ENCODE data around the gene MYH10.

The MYH10 gene

DNA sequence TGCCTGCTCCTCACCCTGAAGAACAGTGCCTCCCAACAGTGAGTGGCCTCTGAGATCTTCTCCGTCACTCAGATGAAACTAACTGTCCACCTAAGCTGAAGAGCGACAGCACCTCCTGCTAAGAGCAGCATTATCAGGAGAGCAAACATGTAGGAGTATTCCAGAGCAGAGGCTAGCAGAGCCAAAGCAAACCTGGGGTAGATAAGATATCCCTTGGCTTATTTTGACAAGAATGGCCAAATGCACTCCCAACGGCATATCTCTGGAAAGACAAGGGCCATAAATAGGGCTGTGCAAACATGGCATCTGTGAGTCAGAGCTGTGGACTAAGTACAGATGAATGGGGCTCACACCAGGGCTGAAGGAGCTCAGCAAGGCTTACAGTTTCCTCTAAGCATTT, 98.5 kb downstream of the MYH10 start:
- no peaks in the 10 kb centered on the region for H3K9me3 Mint-ChIP-seq
- H3K27me3 Mint-ChIP-seq (ENCODE audit: low read depth) = no peaks in the 10 kb centered on the region
- H3K4me3 Mint-ChIP-seq = no peak overlapping the region
- no peaks in the 10 kb centered on the region for H3K36me3 Mint-ChIP-seq (ENCODE audit: low read depth)
- no peak overlapping the region for H3K27ac Mint-ChIP-seq
- no peaks in the 10 kb centered on the region for H3K4me1 Mint-ChIP-seq (ENCODE audit: low read depth)

- no peaks in the 10 kb centered on the region for H3K4me1 Mint-ChIP-seq (ENCODE audit: low read depth)
- H3K27me3 Mint-ChIP-seq (ENCODE audit: low read depth) = no peaks in the 10 kb centered on the region
- no peaks in the 10 kb centered on the region for H3K36me3 Mint-ChIP-seq (ENCODE audit: low read depth)
- no peaks in the 10 kb centered on the region for H3K9me3 Mint-ChIP-seq
- no peak overlapping the region for H3K27ac Mint-ChIP-seq
- no peak overlapping the region for H3K4me3 Mint-ChIP-seq
Measured at GRCh38 chr17:8522577-8522976, 107.9 kb downstream of the MYH10 start.

- no peaks in the 10 kb centered on the region for H3K27me3 Mint-ChIP-seq (ENCODE audit: low read depth)
- H3K36me3 Mint-ChIP-seq (ENCODE audit: low read depth) = peaks cover 3% of the 10 kb centered on the region
- H3K4me1 Mint-ChIP-seq (ENCODE audit: low read depth) = no peaks in the 10 kb centered on the region
- no peaks in the 10 kb centered on the region for H3K9me3 Mint-ChIP-seq
- no peak overlapping the region for H3K4me3 Mint-ChIP-seq
- no peak overlapping the region for H3K27ac Mint-ChIP-seq
Measured at GRCh38 chr17:8520981-8521380, 109.5 kb downstream of the MYH10 start.

DNA sequence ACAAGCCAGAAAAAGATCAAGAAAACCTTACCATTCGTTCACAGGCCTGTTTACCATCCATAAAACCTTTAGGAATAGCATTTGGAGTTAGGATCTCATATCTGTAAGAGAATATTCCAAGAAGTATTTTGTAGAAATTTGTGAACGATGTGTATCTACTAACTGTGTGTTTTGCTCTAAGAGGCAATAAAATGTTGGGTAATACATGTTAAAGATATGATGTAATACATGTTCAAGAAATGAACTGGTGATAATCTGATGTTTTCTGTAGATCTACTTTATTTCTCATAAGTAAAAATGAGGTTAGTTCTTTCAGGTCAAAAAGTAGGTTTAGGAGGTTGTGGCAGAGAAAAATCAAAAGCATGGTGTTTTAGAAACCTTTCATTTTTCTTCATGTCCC, 111.7 kb downstream of the MYH10 start:
- H3K27me3 Mint-ChIP-seq (ENCODE audit: low read depth) = no peaks in the 10 kb centered on the region
- H3K4me1 Mint-ChIP-seq (ENCODE audit: low read depth) = no peaks in the 10 kb centered on the region
- H3K36me3 Mint-ChIP-seq (ENCODE audit: low read depth) = peaks cover 3% of the 10 kb centered on the region
- H3K4me3 Mint-ChIP-seq = no peak overlapping the region
- H3K27ac Mint-ChIP-seq = no peak overlapping the region
- H3K9me3 Mint-ChIP-seq = no peaks in the 10 kb centered on the region

DNA sequence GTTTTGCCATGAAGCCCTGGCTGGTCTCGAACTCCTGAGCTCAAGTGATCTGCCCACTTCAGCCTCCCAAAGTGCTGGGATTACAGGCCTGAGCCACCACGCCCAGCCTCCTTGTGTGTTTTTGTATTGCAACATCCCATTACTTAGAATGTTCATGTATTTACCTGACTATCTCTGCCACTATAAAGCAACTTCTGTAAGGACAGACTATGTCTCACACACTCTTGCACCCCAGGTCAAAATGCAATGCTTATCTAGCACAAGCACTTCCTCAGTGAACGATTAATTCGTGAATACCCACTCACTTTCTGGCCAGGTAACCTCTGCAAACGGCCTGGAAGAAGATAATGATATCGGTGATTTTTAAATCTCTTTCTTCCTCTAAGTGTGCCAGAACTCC, 112.2 kb downstream of the MYH10 start:
- H3K36me3 Mint-ChIP-seq (ENCODE audit: low read depth) = peaks cover 3% of the 10 kb centered on the region
- no peaks in the 10 kb centered on the region for H3K9me3 Mint-ChIP-seq
- H3K4me3 Mint-ChIP-seq = no peak overlapping the region
- H3K4me1 Mint-ChIP-seq (ENCODE audit: low read depth) = no peaks in the 10 kb centered on the region
- no peak overlapping the region for H3K27ac Mint-ChIP-seq
- no peaks in the 10 kb centered on the region for H3K27me3 Mint-ChIP-seq (ENCODE audit: low read depth)

DNA sequence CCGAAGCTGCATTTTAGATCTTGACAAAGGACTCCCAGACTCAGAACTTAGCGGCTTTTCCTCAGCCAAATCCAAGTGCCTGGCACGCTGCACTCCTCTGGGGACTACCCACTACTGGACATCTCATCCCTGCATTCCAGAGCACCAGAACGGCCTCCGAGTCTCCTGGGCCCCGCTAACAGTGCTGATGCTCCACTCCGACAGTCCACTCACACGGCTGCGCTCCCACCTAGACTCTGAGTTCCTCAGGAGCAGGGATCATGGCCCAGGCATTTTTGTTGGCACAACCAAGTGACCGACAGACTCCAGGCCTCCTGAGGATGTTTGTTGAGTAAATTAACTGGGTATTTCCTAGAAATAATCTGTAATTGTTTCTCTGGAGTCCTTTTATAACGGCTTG, 115.7 kb downstream of the MYH10 start:
- Mint-ChIP-seq H3K4me3 (no peak overlapping the region), H3K9me3 (no peaks in the 10 kb centered on the region), H3K4me1 (ENCODE audit: low read depth) (no peaks in the 10 kb centered on the region), H3K36me3 (ENCODE audit: low read depth) (peaks cover 3% of the 10 kb centered on the region), H3K27ac (no peak overlapping the region), H3K27me3 (ENCODE audit: low read depth) (no peaks in the 10 kb centered on the region)

- Mint-ChIP-seq H3K27ac (no peak overlapping the region), H3K4me1 (ENCODE audit: low read depth) (no peaks in the 10 kb centered on the region), H3K36me3 (ENCODE audit: low read depth) (no peaks in the 10 kb centered on the region), H3K4me3 (no peak overlapping the region), H3K27me3 (ENCODE audit: low read depth) (no peaks in the 10 kb centered on the region), H3K9me3 (no peaks in the 10 kb centered on the region)
Measured at GRCh38 chr17:8506145-8506544, 124.4 kb downstream of the MYH10 start.

- Mint-ChIP-seq H3K4me3 (no peak overlapping the region), H3K4me1 (ENCODE audit: low read depth) (peaks cover 3% of the 10 kb centered on the region), H3K9me3 (no peaks in the 10 kb centered on the region), H3K27ac (no peak overlapping the region), H3K36me3 (ENCODE audit: low read depth) (no peaks in the 10 kb centered on the region), H3K27me3 (ENCODE audit: low read depth) (no peaks in the 10 kb centered on the region)
Measured at GRCh38 chr17:8504460-8505207, 125.9 kb downstream of the MYH10 start.

DNA sequence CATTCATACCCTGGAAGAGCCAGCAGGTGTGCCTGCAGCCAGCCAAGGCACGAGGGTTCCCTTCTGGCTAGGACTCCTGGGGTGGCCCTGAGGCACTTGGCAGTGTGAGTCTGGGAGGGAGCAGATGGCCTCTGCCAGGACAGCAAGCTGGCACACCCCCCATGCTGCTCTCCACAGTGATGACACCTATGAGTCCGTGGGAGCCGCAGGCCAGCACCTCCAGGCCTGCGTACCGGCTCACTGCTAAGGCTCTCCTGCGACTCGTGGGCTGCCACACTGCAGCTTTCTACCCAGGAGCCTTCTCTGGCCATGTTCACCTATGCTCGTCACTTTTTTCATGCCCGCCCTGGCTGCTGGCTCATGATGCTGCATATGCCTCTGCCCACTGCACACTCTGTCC, 126.7 kb downstream of the MYH10 start:
- Mint-ChIP-seq H3K27ac (peak overlapping the region; percentile 54), H3K36me3 (ENCODE audit: low read depth) (no peaks in the 10 kb centered on the region), H3K9me3 (no peaks in the 10 kb centered on the region), H3K27me3 (ENCODE audit: low read depth) (no peaks in the 10 kb centered on the region), H3K4me1 (ENCODE audit: low read depth) (peaks cover 5% of the 10 kb centered on the region), H3K4me3 (no peak overlapping the region)

DNA sequence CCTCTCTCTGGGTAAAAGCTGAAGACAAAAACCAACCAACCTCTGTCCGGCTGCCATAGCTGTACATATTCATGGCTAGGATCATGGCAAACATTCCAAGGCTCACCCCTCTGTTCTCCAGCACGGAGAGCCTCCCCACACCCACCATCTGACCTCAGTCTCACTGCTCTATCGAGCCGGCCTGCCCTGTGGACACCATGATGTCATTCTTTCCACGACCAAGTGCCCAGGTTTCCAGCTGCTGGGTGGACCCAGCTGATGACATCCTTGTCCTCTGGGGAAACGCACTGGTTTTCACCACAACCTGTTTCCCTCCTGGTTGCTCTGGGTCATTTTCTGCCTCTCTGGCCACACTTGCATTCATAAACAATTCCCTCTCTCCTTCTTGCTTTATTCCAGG, 127.2 kb downstream of the MYH10 start:
- Mint-ChIP-seq H3K9me3 (no peaks in the 10 kb centered on the region), H3K4me3 (no peak overlapping the region), H3K27ac (peak overlapping the region; percentile 54), H3K4me1 (ENCODE audit: low read depth) (peaks cover 5% of the 10 kb centered on the region), H3K27me3 (ENCODE audit: low read depth) (no peaks in the 10 kb centered on the region), H3K36me3 (ENCODE audit: low read depth) (no peaks in the 10 kb centered on the region)

DNA sequence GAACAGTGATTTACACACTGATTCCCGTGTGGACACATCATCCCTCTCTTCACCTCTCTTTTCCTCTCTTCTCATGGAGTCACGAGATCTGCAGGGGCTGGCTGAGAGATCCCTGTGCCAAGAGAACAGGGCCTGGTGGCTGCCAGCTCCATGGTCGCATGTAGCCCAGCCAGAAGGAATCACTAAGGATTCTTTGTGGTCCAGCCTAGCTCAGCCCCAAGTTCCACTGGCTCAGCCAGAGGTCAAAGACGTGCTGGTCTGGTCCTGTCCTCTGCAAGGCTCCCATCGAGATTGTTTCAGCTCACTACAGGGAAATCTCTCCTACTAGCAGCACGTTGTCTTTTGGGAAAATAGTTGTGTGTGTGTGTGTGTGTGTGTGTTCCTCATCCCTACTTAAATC, 128.4 kb downstream of the MYH10 start:
- H3K4me1 Mint-ChIP-seq (ENCODE audit: low read depth) = peaks cover 5% of the 10 kb centered on the region

GRCh38 chr17:8500609-8501008, 129.9 kb downstream of the MYH10 start:
- H3K27ac Mint-ChIP-seq = no peak overlapping the region
- no peaks in the 10 kb centered on the region for H3K36me3 Mint-ChIP-seq (ENCODE audit: low read depth)
- no peaks in the 10 kb centered on the region for H3K9me3 Mint-ChIP-seq
- H3K4me3 Mint-ChIP-seq = no peak overlapping the region
- peaks cover 5% of the 10 kb centered on the region for H3K4me1 Mint-ChIP-seq (ENCODE audit: low read depth)
- H3K27me3 Mint-ChIP-seq (ENCODE audit: low read depth) = no peaks in the 10 kb centered on the region

More for the DNA sequence above, 128.4 kb downstream of the MYH10 start:
- Mint-ChIP-seq H3K27me3 (ENCODE audit: low read depth) (no peaks in the 10 kb centered on the region), H3K9me3 (no peaks in the 10 kb centered on the region), H3K4me3 (no peak overlapping the region), H3K27ac (no peak overlapping the region), H3K36me3 (ENCODE audit: low read depth) (no peaks in the 10 kb centered on the region)

DNA sequence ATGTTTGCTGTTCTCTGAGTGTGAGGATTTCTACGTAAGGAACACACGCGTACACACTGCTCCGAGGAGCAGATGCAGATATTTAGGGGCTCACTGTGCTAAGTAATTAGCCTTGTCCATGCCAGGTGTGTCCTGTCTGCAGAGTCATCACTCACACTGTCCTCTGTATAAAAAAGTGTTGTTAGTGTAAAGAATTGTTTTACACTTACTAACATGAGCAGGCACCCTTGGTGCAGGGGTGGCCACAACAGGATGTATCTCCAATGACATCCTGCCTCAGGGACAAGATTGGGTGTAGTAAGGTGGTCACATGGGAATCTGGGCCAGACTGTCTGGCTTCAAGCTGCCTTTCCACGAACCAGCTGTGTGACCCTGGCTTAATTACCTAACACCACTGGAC, 130.9 kb downstream of the MYH10 start:
- Mint-ChIP-seq H3K36me3 (ENCODE audit: low read depth) (no peaks in the 10 kb centered on the region), H3K27ac (no peak overlapping the region), H3K4me1 (ENCODE audit: low read depth) (peaks cover 5% of the 10 kb centered on the region), H3K4me3 (no peak overlapping the region), H3K9me3 (no peaks in the 10 kb centered on the region), H3K27me3 (ENCODE audit: low read depth) (no peaks in the 10 kb centered on the region)

DNA sequence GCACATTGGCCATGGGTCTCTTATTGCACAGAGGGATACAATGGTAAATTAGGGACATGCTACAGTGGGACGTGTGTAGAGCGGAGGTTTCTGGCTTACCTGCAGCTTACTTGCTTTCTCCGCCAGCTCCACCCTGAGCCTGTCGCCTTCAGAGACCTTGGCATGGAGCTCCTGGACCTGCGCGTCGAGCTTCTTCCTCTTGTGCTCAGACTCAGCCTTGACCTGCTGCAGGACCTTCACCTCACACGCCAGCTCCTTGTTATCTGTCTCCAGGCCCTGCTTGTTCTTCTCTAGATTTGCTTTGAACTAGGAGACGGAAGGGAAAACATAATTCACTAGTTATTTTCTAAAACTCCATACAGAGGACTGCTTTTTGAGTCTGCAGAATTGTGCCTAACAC, 131.4 kb downstream of the MYH10 start:
- no peaks in the 10 kb centered on the region for H3K9me3 Mint-ChIP-seq
- H3K27ac Mint-ChIP-seq = no peak overlapping the region
- no peak overlapping the region for H3K4me3 Mint-ChIP-seq
- H3K36me3 Mint-ChIP-seq (ENCODE audit: low read depth) = no peaks in the 10 kb centered on the region
- H3K27me3 Mint-ChIP-seq (ENCODE audit: low read depth) = no peaks in the 10 kb centered on the region
- H3K4me1 Mint-ChIP-seq (ENCODE audit: low read depth) = peaks cover 5% of the 10 kb centered on the region

DNA sequence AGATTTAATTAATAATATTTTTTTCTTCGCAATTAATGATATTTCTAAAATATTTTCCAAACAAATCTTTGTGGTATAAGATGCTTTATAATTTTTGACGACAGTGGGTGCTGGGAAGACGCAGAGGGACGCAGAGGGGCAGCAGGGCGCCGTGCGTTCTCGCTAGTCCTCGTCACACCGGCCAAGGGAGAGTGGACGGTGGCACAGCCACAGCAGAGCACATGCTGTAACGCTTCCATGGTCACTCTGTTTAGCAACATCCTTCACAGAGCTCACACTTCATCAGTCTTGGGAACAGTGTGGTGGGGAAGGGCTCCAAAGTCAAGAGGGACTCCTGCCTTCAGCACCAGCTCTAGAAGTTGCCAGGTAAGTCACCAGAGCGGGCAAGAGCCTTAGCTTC, 134.4 kb downstream of the MYH10 start:
- no peaks in the 10 kb centered on the region for H3K27me3 Mint-ChIP-seq (ENCODE audit: low read depth)
- no peak overlapping the region for H3K27ac Mint-ChIP-seq
- H3K4me3 Mint-ChIP-seq = no peak overlapping the region
- H3K36me3 Mint-ChIP-seq (ENCODE audit: low read depth) = no peaks in the 10 kb centered on the region
- peaks cover 5% of the 10 kb centered on the region for H3K4me1 Mint-ChIP-seq (ENCODE audit: low read depth)
- H3K9me3 Mint-ChIP-seq = no peaks in the 10 kb centered on the region
